SIG-M5 (cell line): ENCODE results near the gene LRRC8D.
A peak's percentile ranks its signal among the peaks of the same experiment; 100 is the strongest.

Source experiments
- DNase-seq: peaks from one replicate; lab custom pipeline; 2025; lab: John Stamatoyannopoulos, UW

Gene LRRC8D

DNA sequence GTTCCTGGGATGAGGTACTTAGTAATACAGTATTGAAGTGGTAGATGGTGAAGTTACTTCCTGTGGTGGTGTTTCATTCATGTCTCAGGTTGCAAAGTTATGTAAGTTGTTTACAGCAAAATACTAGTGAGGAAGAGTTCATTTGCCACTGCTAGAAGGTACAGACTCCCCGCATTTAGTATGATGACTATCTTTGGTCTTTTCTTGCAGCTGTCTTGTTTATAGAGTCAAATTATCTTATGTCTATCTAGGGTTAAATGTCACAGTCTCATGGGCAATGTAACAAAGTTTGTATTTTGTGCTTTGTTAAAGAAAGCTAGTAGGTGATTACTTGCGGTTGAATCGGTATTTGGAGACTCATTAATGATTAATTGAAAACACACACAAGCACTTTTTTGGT lies 50.2 kb downstream of the LRRC8D start:
- no peak for DNase-seq

DNA sequence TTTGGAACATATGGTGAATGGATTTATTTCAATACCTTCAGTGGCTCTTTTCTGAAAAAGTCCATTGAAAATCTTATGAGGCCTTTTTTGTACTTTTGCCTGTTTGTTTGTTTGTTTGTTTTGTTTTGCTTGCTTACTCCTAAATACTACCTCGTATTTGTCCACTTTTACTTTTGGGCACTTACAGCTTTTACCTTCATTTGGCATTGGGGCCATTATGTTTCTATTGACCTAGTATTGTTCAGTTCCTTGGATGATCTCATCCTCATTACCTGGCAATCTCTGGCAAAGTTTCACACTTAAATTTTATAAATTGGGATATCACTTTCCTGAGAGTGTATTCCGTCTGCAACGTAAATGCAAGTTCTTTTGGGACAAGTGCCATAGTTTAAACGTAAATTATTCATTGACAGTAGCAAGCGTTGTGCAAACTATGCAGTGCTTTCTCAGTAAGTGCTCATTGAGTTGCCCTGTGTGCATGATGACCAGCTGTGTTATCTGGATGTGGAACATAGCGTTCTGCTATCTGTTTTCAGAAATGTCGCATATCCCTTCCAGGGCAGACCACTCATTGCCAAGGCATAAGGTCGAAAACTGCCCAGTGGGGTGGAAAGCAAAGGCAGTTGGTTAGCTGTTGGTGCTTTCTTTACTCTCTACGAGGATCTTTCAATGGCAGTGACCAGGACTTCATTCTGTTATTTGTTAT lies 51.1 kb downstream of the LRRC8D start:
- no peak for DNase-seq

GRCh38 chr1:89872567-89872966 lies 51.7 kb downstream of the LRRC8D start:
- DNase-seq = no peak

DNA sequence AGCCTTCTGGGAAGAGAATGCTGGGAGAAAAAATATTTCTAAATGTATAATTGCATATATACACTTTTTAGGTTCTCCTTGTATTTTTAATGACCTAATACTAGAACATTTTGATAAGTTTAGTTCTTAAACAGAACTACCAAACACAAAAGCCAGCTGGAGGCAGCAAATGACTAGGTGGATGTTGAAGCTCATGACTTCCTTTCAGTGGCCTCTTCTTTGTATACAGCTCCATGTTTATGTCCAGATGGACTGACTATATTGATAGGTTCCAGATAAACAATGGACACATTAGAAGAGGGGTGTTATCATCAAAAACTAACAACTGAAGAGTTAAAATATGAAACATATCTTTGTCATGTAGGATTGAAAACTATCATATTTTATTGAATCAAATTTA lies 52.5 kb downstream of the LRRC8D start:
- no peak for DNase-seq

- DNase-seq = no peak
These were observed 52.9 kb downstream of the LRRC8D start for GRCh38 chr1:89873770-89874169.

DNA sequence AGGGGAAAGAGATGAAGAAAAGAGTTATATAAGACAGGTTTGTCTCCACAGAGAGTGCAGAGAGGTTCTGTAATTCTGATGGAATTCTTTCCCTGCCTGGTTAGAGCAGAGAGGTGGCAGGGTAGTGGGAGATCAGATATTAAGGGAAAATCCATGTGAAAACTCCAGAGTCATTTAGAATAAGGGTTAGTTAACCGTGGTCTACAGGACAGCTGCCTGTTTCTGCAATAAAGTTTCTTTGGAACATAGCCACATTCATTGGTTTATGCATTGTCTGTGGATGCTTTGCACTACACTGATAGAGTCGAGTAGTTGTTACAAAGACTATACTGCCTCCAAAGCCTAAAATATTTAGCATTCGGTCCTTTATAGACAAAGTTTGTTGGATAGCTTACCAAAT lies 55.6 kb downstream of the LRRC8D start:
- DNase-seq = no peak

- no peak for DNase-seq
These were observed 56.9 kb downstream of the LRRC8D start for GRCh38 chr1:89877756-89878155.

DNA sequence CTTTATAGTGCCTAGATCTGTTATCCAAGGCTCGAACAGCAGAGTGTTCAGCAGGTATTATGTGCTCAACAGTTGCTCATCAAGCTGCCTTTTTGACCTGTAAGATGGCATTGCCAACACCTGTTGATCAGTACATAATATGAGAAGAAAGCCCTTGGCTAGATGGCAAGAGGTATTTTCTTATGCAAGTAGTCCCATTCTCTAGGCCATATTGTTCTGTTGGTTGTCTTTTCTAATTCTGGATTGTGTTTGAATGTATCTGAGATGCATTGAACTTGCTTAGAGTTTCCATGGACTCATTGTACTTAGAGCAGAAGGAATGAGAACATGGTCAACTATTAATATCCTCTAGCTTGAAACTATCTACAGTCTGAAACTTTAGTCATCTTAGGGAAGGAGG lies 57.4 kb downstream of the LRRC8D start:
- no peak for DNase-seq

DNA sequence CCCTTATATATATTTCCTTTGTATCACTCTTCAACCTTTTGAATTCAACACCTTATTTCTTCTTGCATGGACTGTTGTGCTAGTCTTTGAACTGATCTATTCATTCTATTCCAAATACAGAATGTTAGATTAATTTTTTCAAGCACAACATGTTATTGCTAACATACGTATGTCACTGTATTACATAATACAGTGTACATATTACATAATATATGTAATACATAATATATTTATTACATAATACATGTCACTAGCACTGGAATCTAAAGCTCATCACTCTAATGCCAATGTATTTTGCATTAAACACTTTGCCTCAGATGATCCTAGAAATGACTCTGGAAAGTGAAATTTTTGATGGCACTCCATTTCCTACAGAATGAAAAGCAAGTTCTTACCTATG lies 59.8 kb downstream of the LRRC8D start:
- DNase-seq = no peak

DNA sequence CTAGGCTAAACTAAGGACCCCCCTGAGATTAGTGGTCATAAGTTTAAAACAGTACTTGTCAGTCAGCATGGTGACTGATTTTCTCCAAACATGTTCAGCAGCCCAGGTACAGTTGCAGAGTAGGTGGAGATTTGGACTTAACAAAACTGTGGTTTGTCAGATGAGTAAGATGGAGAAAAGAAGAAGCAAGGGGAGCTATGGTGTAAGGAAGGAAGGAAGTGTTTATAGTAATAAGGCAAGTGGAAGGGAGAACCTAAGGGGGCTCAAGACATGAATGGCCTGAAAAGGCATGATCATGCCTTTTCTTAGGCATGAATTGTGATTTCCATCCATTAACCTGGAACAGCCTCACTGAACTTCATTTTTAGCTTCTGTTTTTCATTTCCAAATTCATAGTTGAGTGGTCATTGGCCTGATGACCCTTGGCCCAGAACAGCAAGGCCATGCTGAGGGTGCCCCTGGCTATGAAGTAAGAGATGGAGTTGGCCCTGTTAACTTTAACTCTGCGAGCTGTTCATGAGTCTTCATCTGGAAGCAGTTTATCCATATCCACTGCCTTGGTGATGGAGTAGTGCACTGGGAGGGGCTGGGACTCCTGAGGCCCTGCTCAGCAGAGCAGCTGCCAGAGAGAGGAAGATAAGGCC lies 60.7 kb downstream of the LRRC8D start:
- DNase-seq = peak; percentile 15

DNA sequence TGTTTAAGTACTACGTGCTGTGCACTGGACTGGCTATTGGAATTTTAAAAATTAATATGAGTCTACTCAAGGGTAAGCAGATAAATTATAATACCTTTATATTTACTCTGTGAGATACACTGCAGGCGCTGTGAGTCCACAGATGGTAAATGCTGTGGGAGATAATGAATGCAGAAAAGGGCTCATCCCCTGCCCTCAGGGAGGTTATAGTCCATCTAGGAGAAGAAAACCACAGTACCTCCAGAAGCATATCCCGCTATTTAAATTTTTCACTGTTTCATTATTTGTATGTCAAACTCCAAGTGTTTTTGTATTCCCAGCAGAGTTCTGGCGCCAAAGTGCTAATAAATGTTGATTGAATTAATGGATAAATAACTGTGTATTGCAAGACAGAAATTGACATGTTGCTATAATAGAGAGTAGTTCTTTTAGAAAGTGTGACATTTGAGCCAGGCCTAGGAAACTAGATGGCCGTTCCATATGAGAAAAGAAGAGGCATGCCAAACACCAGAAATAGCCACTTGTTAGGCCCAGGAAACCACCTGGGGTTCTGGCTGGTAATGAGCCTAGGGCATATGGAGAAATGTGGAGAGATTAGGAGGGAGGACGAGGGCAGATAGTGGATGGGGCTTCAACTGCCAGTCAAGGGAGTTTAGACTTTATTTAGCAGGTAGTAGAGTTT lies 61.7 kb downstream of the LRRC8D start:
- no peak for DNase-seq

DNA sequence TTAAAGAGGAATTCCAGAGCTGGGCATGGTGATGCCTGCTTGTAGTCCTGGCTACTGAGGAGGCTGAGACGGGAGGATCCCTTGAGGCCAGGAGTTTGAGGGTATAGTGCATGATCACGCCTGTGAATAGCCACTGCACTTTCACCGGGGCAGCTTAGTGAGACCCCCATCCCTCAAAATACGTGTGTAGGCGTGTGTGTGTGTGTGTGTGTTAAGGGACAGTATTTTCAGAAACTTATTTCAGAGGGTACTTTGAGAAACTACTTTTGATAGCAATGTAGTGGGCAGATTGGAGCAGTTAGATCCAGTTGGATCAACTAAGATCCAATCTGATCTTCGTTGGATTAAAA lies 62.2 kb downstream of the LRRC8D start:
- no peak for DNase-seq

DNA sequence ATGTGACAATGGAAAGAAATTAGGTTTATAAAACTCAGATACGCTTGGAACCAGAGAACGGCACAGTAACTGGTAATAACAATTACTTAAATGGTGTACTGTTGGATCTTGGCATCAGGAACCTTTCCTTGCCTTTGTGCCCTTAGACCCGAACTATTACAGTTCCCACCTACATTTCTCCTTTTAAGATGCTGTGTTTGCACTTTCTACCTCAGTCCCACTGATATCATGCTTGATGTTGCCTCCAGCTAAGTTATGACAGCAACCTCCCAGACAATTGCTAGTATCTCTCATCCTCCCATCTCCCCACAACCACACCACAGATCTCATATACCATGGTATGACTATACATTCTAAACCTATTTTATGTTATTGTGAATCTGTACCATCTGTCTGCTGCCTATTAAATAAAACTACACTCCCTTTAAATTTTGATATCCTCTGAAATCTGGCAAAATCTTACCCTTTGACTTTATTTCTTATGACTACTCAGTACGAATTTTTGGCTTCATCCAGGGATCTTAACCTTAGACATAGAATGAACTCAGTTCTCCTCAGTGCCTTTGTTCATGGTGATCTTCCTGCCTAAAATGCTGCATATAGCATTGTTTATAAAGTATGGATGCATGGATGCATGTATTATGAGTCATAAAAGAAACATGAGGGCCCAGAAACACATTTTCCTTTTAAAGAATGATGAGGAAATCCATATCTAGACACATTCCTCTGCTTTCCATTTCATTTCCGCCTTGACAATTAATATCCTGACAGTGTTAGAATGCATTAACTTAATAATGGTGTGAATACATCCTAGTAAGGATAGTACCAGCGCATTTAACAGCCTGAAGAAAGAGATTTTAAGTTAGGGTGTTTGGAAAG lies 64.1 kb downstream of the LRRC8D start:
- no peak for DNase-seq

DNA sequence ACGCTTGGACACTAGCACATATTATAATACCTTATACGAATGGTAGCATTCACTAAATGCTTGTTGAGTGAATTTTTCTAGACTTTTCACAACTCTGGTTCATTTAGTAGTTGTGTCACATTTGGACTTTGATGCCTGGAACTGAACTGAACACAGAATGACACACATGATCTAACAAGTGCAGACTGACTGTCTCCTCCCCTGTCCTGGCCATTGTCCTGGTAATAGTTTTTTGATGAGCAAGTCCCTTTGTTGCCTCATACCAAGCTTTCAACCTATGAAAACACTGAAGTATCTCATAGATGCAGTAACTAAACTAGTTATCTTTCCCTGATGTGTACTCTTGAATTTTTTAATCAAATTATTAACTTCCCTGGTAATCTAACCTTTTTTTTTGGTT lies 66.4 kb downstream of the LRRC8D start:
- DNase-seq = no peak

- DNase-seq = no peak
These were observed 66.9 kb downstream of the LRRC8D start for GRCh38 chr1:89887713-89888112.

GRCh38 chr1:89888480-89889322 lies 67.9 kb downstream of the LRRC8D start:
- no peak for DNase-seq

DNA sequence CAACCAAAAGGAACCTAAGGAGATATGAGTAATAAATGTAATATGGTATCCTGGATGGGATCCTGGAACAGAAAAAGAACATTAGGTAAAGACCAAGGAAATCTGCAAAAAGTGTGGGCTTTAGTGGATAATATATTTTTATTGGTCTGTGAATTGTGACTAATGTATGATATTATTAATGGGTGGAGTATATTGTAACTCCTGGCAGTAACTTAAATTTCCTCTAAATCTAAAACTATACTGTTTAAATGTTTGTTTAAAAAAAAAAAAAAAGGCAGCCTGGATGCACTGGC lies 68.4 kb downstream of the LRRC8D start:
- no peak for DNase-seq

- DNase-seq = no peak
These were observed 69.4 kb downstream of the LRRC8D start for GRCh38 chr1:89890085-89890752.

- no peak for DNase-seq
These were observed 72.0 kb downstream of the LRRC8D start for GRCh38 chr1:89892816-89893215.

DNA sequence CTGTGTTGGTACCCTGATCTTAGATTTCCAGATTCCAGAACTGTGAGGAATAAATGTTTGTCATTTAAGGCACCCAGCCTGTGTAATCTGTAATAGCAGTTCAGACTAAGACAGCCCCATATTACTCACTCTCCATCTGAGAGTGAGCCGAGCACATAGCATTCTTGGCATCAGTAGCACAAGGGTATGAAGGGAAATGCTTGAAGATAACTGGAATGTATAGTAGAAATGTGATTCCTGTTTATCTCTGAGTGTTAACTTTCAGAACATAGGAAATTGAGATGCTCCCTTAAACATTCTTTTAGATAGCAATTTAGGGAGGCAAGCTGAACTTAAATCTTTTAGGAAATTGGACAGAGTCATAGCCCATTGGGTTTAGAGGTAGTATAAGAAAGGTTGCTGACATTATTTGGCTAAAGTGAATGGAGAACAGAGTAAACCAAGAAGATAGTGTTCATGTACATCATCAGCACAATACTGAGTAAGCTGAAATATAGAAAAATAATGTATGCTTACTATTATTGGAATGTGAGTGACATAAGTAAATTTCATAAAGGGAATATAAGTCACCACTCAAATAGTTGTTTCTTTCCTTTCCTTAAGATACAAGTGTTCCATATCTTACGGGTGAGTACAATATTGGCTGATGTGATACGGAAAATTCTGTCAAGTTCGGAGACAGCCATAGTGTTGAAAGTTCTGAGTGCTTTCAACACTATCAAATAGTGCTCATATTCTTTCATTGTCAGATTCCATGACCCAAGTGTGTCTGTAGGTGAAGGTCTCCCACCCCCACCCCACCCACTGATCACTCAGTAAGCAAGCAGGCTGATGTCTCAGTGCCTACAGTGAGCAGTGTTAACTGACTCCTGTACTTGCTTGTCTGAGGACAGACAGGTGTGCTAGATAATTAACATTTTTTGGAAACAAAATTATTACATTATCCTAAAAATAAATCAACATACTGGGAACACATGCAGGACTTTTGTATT lies 73.7 kb downstream of the LRRC8D start:
- DNase-seq = no peak
